HepG2 (cell line): Measurements from ENCODE around the gene MACROD2. TPM values are rescaled to one million over a fixed set of nuclear protein-coding genes. Genes with fewer than 3 reads are reported as not detected.

Experiments used
- CREB1 ChIP-seq, 2 experiments: fragments of 450-650 bp in 1 of 2; IDR thresholded peaks; 2 replicates each; pipeline ENCODE4 v1.6.1; 2016 to 2017; ENCODE audit warnings: control low read depth in 1 of 2, mild to moderate bottlenecking in 1 of 2, missing compliant biosample characterization in 1 of 2, missing genetic modification characterization in 1 of 2
- GATA4 ChIP-seq: sonication (generic); IDR thresholded peaks from 2 replicates; pipeline ENCODE4 v1.6.1; 2016; ENCODE audit warnings: antibody characterized with exemption, low read depth, borderline replicate concordance
- HNRNPL ChIP-seq: fragments of 200-400 bp; formaldehyde crosslinking; IDR thresholded peaks from 2 replicates; pipeline ENCODE4 v1.6.1; 2017; ENCODE audit warnings: mild to moderate bottlenecking, low read depth, low read length
- JUNB ChIP-seq: sonication (generic); formaldehyde crosslinking; IDR thresholded peaks from 2 replicates; pipeline ENCODE4 v1.8.0; 2022; ENCODE audit warnings: missing genetic modification reagents, mild to moderate bottlenecking, borderline replicate concordance
- MXD4 ChIP-seq: IDR thresholded peaks from 2 replicates; pipeline ENCODE4 v1.6.1; 2016; ENCODE audit warnings: mild to moderate bottlenecking, missing biosample characterization, missing genetic modification reagents
- RARA ChIP-seq: IDR thresholded peaks from 2 replicates; pipeline ENCODE4 v1.6.1; 2016; ENCODE audit warnings: missing genetic modification reagents, missing compliant biosample characterization
- SETDB1 ChIP-seq: sonication (generic); formaldehyde crosslinking; IDR thresholded peaks from 2 replicates; pipeline ENCODE4 v1.5.1; 2020; ENCODE audit warnings: missing genetic modification reagents, mild to moderate bottlenecking, borderline replicate concordance
- SMARCC2 ChIP-seq: fragments of 450-650 bp; IDR thresholded peaks from 2 replicates; pipeline ENCODE4 v1.6.1; 2017; ENCODE audit warnings: antibody characterized with exemption, mild to moderate bottlenecking
- SOX5 ChIP-seq: IDR thresholded peaks from 2 replicates; pipeline ENCODE4 v1.6.1; 2016; ENCODE audit warnings: borderline replicate concordance
- SP2 ChIP-seq: sonication (generic); formaldehyde crosslinking; IDR thresholded peaks from 2 replicates; pipeline ENCODE4 v1.5.1; 2020; ENCODE audit warnings: mild to moderate bottlenecking, missing genetic modification reagents
- TBX3 ChIP-seq: fragments of 450-650 bp; IDR thresholded peaks from 2 replicates; pipeline ENCODE4 v1.6.1; 2017; ENCODE audit warnings: antibody characterized with exemption, mild to moderate bottlenecking, inconsistent platforms, borderline replicate concordance
- ZBTB7B ChIP-seq: sonication (generic); formaldehyde crosslinking; IDR thresholded peaks from 2 replicates; pipeline ENCODE4 v1.4.0; 2020; ENCODE audit warnings: missing genetic modification reagents
- ZNF556 ChIP-seq: sonication (generic); formaldehyde crosslinking; IDR thresholded peaks from 2 replicates; pipeline ENCODE4 v1.4.0; 2020; ENCODE audit warnings: mild to moderate bottlenecking, missing genetic modification reagents, borderline replicate concordance
- ZNF615 ChIP-seq: sonication (generic); formaldehyde crosslinking; IDR thresholded peaks from 2 replicates; pipeline ENCODE4 v1.5.0; 2020; ENCODE audit warnings: mild to moderate bottlenecking, missing genetic modification reagents, borderline replicate concordance
- ZNF720 ChIP-seq: sonication (generic); formaldehyde crosslinking; IDR thresholded peaks from 2 replicates; pipeline ENCODE4 v1.4.0; 2020; ENCODE audit warnings: missing genetic modification reagents
- polyA plus RNA-seq, 8 experiments: library from polyadenylated mRNA; depleted of rRNA in 3 of 8; stranded (reverse) in 7 of 8; unstranded in 1 of 8; fragments of >200 nt; fragmentation: Illumina TruSeq in 4 of 8; extraction: Trizol in 4 of 8; gene quantifications; 2 replicates each; pipeline versions ENCODE4 v1.2.1 to v1.2.3, GENCODE V29; 2011 to 2016; ENCODE audit warnings: low read depth in 4 of 8, missing spikeins in 1 of 8, mixed read lengths in 1 of 8; ENCODE audit not compliant: insufficient read depth in 1 of 8
- total RNA-seq, 5 experiments: library from RNA; depleted of rRNA; stranded (reverse); fragments of >200 nt; fragmentation: Illumina TruSeq; extraction: Trizol; gene quantifications; 2 replicates each; pipeline ENCODE4 v1.2.3, GENCODE V29; 2016; ENCODE audit warnings: low read depth in 1 of 5
- TF ChIP-seq, protein P1 (sequence below), 2 experiments: fragments of 450-650 bp in 1 of 2; sonication (generic) in 1 of 2; formaldehyde crosslinking; IDR thresholded peaks; 2 replicates each; pipeline versions ENCODE4 v1.5.0 to v1.8.0; 2020 to 2022; ENCODE audit warnings: mild to moderate bottlenecking in 1 of 2, missing genetic modification reagents in 1 of 2
- TF ChIP-seq, protein P2 (sequence below): sonication (generic); formaldehyde crosslinking; conservative IDR thresholded peaks from 2 replicates; pipeline ENCODE4 v1.4.0; 2020; ENCODE audit warnings: missing genetic modification reagents
- TF ChIP-seq, protein P3 (sequence below): sonication (generic); formaldehyde crosslinking; conservative IDR thresholded peaks from 2 replicates; pipeline ENCODE4 v1.8.0; 2022; ENCODE audit warnings: low read depth, missing genetic modification reagents
- TF ChIP-seq, protein P4 (sequence below): sonication (generic); formaldehyde crosslinking; IDR thresholded peaks from 2 replicates; pipeline ENCODE4 v1.9.0; 2021; ENCODE audit warnings: missing genetic modification reagents, borderline replicate concordance
- TF ChIP-seq, protein P5 (sequence below): IDR thresholded peaks from 2 replicates; pipeline ENCODE4 v1.6.1; 2016; ENCODE audit warnings: missing compliant biosample characterization, missing genetic modification reagents, borderline replicate concordance
- TF ChIP-seq, protein P6 (sequence below): sonication (generic); formaldehyde crosslinking; IDR thresholded peaks from 2 replicates; pipeline ENCODE4 v1.5.0; 2020; ENCODE audit warnings: mild to moderate bottlenecking, missing genetic modification reagents, moderate library complexity

The MACROD2 gene
- total and polyA plus RNA-seq, 2 of the 13 experiments (the other 11 are each of a cell fraction or from before 2014, with no cell fraction given), result 0.13 to 0.51 TPM

DNA sequence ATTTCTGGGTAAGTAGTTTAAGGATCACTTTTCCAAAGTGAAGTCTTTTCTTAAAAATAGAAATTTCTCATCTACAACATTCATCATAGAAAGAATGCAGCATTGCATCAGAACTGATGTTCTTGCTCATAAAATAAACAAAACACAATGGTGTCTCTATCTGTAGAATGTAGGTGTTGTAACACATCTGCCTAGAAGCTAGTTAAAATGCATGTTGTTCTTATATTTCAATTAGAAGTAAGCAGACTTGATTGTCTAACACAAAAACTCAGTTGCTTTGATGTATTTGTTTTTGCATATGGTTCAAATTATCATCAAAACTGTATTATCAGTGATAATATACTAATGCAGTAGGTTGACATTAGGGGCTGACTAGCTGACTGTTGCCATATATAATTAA, 996.8 kb downstream of the MACROD2 start (continued):
- TF ChIP-seq SP2 (CRISPR knock-in tag) (no peak), SOX5 (peak; percentile 91), ZNF720 (CRISPR knock-in tag) (no peak), ZNF615 (CRISPR knock-in tag) (no peak), ZBTB7B (CRISPR knock-in tag) (no peak), RARA (CRISPR knock-in tag) (peak; percentile 58), CREB1 (IDR thresholded peaks at IDR 0.05) (no peak), CREB1 (CRISPR knock-in tag; IDR thresholded peaks at IDR 0.05) (peak; percentile 50; the same call in 1 of the 2 replicates), HNRNPL (no peak), MXD4 (CRISPR knock-in tag) (no peak), SETDB1 (CRISPR knock-in tag) (no peak), TBX3 (0 out of 2 replicates have a peak, but pooled peaks have one; percentile 42), GATA4 (no peak), ZNF556 (no peak), SMARCC2 (0 out of 2 replicates have a peak, but pooled peaks have one; percentile 15), JUNB (no peak)
- TF ChIP-seq, protein P1, sequence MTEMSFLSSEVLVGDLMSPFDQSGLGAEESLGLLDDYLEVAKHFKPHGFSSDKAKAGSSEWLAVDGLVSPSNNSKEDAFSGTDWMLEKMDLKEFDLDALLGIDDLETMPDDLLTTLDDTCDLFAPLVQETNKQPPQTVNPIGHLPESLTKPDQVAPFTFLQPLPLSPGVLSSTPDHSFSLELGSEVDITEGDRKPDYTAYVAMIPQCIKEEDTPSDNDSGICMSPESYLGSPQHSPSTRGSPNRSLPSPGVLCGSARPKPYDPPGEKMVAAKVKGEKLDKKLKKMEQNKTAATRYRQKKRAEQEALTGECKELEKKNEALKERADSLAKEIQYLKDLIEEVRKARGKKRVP (CRISPR knock-in tag; IDR thresholded peaks at IDR 0.05), result peak; percentile 12 to 98; a peak in 3 of 4 replicates
- TF ChIP-seq, protein P2, sequence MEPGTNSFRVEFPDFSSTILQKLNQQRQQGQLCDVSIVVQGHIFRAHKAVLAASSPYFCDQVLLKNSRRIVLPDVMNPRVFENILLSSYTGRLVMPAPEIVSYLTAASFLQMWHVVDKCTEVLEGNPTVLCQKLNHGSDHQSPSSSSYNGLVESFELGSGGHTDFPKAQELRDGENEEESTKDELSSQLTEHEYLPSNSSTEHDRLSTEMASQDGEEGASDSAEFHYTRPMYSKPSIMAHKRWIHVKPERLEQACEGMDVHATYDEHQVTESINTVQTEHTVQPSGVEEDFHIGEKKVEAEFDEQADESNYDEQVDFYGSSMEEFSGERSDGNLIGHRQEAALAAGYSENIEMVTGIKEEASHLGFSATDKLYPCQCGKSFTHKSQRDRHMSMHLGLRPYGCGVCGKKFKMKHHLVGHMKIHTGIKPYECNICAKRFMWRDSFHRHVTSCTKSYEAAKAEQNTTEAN (CRISPR knock-in tag), result 0 out of 2 replicates have a peak, but pooled peaks have one; percentile 56
- TF ChIP-seq, protein P3, sequence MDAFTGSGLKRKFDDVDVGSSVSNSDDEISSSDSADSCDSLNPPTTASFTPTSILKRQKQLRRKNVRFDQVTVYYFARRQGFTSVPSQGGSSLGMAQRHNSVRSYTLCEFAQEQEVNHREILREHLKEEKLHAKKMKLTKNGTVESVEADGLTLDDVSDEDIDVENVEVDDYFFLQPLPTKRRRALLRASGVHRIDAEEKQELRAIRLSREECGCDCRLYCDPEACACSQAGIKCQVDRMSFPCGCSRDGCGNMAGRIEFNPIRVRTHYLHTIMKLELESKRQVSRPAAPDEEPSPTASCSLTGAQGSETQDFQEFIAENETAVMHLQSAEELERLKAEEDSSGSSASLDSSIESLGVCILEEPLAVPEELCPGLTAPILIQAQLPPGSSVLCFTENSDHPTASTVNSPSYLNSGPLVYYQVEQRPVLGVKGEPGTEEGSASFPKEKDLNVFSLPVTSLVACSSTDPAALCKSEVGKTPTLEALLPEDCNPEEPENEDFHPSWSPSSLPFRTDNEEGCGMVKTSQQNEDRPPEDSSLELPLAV, result no peak
- TF ChIP-seq, protein P4, sequence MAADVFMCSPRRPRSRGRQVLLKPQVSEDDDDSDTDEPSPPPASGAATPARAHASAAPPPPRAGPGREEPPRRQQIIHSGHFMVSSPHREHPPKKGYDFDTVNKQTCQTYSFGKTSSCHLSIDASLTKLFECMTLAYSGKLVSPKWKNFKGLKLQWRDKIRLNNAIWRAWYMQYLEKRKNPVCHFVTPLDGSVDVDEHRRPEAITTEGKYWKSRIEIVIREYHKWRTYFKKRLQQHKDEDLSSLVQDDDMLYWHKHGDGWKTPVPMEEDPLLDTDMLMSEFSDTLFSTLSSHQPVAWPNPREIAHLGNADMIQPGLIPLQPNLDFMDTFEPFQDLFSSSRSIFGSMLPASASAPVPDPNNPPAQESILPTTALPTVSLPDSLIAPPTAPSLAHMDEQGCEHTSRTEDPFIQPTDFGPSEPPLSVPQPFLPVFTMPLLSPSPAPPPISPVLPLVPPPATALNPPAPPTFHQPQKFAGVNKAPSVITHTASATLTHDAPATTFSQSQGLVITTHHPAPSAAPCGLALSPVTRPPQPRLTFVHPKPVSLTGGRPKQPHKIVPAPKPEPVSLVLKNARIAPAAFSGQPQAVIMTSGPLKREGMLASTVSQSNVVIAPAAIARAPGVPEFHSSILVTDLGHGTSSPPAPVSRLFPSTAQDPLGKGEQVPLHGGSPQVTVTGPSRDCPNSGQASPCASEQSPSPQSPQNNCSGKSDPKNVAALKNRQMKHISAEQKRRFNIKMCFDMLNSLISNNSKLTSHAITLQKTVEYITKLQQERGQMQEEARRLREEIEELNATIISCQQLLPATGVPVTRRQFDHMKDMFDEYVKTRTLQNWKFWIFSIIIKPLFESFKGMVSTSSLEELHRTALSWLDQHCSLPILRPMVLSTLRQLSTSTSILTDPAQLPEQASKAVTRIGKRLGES (CRISPR knock-in tag), result no peak
- TF ChIP-seq, protein P5, sequence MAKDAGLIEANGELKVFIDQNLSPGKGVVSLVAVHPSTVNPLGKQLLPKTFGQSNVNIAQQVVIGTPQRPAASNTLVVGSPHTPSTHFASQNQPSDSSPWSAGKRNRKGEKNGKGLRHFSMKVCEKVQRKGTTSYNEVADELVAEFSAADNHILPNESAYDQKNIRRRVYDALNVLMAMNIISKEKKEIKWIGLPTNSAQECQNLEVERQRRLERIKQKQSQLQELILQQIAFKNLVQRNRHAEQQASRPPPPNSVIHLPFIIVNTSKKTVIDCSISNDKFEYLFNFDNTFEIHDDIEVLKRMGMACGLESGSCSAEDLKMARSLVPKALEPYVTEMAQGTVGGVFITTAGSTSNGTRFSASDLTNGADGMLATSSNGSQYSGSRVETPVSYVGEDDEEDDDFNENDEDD, result no peak
- TF ChIP-seq, protein P6, sequence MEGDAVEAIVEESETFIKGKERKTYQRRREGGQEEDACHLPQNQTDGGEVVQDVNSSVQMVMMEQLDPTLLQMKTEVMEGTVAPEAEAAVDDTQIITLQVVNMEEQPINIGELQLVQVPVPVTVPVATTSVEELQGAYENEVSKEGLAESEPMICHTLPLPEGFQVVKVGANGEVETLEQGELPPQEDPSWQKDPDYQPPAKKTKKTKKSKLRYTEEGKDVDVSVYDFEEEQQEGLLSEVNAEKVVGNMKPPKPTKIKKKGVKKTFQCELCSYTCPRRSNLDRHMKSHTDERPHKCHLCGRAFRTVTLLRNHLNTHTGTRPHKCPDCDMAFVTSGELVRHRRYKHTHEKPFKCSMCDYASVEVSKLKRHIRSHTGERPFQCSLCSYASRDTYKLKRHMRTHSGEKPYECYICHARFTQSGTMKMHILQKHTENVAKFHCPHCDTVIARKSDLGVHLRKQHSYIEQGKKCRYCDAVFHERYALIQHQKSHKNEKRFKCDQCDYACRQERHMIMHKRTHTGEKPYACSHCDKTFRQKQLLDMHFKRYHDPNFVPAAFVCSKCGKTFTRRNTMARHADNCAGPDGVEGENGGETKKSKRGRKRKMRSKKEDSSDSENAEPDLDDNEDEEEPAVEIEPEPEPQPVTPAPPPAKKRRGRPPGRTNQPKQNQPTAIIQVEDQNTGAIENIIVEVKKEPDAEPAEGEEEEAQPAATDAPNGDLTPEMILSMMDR (CRISPR knock-in tag), result no peak
